Measurements from ENCODE around the gene CYP4F8.

- TF ChIP-seq CTCF (IDR thresholded peaks at IDR 0.05; ENCODE audit: low read depth, low read length, poor library complexity, severe bottlenecking): no peak
- TF ChIP-seq EZH2phosphoT487 (IDR thresholded peaks at IDR 0.05; ENCODE audit: borderline replicate concordance, low read length): no peak
These were observed 28.4 kb downstream of the CYP4F8 start for GRCh38 chr19:15643387-15643786.

Data from DOHH2 (cell line).